Sigmoid colon (tissue), 7 donors: ENCODE measurements around the gene MPPE1. TPM values are rescaled to one million over a fixed set of nuclear protein-coding genes. Genes with fewer than 3 reads are reported as not detected.
"Not testable (repeated sequence)": the region's sequence is repeated elsewhere in the genome, so short reads cannot be mapped to it uniquely, and the experiment has no call there.

Experiments
- DNase-seq: peaks from one replicate; pipeline ENCODE4 v3.0.0-alpha.2; 2019
- H3K27ac ChIP-seq, 4 donors: fragments of 200-600 bp; sonication (generic); one replicate each; pipeline ENCODE4 v1.5.1; 2016 to 2019; ENCODE audit warnings: mild to moderate bottlenecking in 1 of 4
- H3K27me3 ChIP-seq, 3 donors: fragments of 200-600 bp; sonication (generic); one replicate each; pipeline ENCODE4 v1.5.1; 2019; ENCODE audit warnings: mild to moderate bottlenecking in 1 of 3
- H3K36me3 ChIP-seq, 4 donors: fragments of 200-600 bp; sonication (generic); one replicate each; pipeline ENCODE4 v1.5.1; 2016 to 2019
- H3K4me1 ChIP-seq, 4 donors: fragments of 200-600 bp; sonication (generic); one replicate each; pipeline ENCODE4 v1.5.1; 2017 to 2019
- H3K4me3 ChIP-seq, 4 donors: fragments of 200-600 bp; sonication (generic); one replicate each; pipeline ENCODE4 v1.5.1; 2017 to 2019; ENCODE audit warnings: mild to moderate bottlenecking in 2 of 4, moderate library complexity in 1 of 4
- H3K9me3 ChIP-seq, 4 donors: fragments of 200-600 bp in 3 of 4; sonication (generic) in 3 of 4; one replicate each; pipeline versions ENCODE4 v1.5.1 to v1.6.1; 2013 to 2019
- EP300 ChIP-seq, 4 donors: sonication (generic); formaldehyde crosslinking; IDR thresholded peaks; one replicate each; pipeline ENCODE4 v1.6.1; 2017; ENCODE audit warnings: antibody characterized with exemption in 4 of 4
- POLR2A ChIP-seq, 2 donors: fragments of 450-650 bp; IDR thresholded peaks; one replicate each; pipeline ENCODE4 v1.6.1; 2016; ENCODE audit warnings: antibody characterized with exemption in 2 of 2, mild to moderate bottlenecking in 2 of 2, moderate library complexity in 2 of 2
- POLR2AphosphoS5 ChIP-seq, 4 donors: sonication (generic); formaldehyde crosslinking; IDR thresholded peaks; one replicate each; pipeline ENCODE4 v1.6.1; 2017; ENCODE audit warnings: antibody characterized with exemption in 4 of 4
- WGBS, 2 donors: extraction: QIAGEN DNeasy Blood & Tissue Kit; methylation state at CpG; one replicate each; pipeline ENCODE4 v1.1.7; 2013; 5-methylcytosine and 5-hydroxymethylcytosine counted together
- intact Hi-C: fragments of 100-400 bp; cut with DNase I; formaldehyde crosslinking; loops from one replicate; pipeline ENCODE4 v1.15.1; 2023
- polyA plus RNA-seq, 3 donors: library from polyadenylated mRNA; stranded (reverse); fragments of 200-250 nt; gene quantifications; one replicate each; pipeline ENCODE4 v1.2.3, GENCODE V29; 2013
- total RNA-seq, 4 donors: library from RNA; depleted of rRNA; stranded (reverse); fragments of >200 nt; gene quantifications; one replicate each; pipeline ENCODE4 v1.1.0, GENCODE V29; 2016
- TF ChIP-seq, protein P1 (sequence below), 4 experiments: fragments of 450-650 bp in 3 of 4; fragments of 200-600 bp in 1 of 4; IDR thresholded peaks; one replicate each; pipeline ENCODE4 v1.5.1; 2016 to 2019; ENCODE audit warnings: antibody characterized with exemption in 4 of 4, mild to moderate bottlenecking in 3 of 4, moderate library complexity in 2 of 4
- donor health status: healthy with polysubstance abuse.
- donor health status: Bipolar disorder and iron deficiency.
- donor health status: healthy.

MPPE1 gene
- total and polyA plus RNA-seq, 7 donors, result 16.4 to 34.6 (median 23.5) TPM

DNA sequence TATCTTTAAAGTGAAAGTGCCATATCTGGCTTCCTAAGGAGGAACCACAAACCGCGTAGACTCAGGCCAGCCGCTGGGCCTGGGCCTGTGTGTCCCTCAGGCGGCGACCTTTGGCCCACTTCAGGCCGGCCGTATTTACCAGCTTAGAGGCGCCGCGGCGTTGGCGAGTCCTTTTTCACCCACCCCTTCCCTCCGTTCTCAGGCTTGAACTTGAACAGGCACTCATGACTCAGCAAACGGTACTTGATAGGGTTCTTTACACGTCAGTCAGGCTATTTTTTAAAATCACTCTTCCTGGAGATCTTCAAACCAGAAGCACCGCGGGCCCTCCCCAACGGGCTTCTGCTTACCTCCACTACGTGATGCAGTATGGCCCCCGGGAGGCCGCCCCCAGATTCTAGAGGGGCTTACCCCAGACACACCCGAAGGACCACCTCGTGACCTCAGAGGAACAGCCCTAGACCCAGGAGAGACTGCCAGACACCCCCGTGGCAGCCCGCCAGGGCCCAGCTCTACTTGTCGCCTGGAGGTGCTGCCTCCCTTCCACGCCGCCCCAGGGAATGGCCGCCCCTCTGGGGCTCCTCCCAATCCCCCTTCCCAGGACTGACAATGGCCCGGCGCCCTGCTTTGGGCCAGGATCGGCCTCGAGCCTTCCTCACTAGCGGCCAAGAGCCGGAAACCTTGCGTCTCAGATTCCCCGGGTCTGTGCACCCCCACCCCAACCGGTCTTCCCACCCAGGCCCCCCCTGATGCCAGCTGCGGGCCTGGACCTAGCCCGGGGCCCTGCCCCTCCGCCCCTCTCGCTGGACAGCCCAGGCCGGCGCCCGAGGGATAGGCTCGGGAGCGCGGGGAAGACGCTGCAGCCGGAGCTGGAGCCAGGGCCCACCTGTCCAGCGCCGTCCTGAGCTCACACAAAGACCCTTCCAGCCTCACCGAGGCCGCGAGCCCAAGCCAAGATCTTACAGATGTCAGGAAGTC lies 39.4 kb upstream of the MPPE1 start:
- DNase-seq, result peak; percentile 98
- H3K36me3 ChIP-seq, result no peaks in the 10 kb centered on the region
- 17 to 47% methylated on average over 55 of the region's 55 CpGs for WGBS, 2 donors
- peak; percentile 19 to 45 for TF ChIP-seq POLR2A (IDR thresholded peaks at IDR 0.05)
- TF ChIP-seq EP300 (IDR thresholded peaks at IDR 0.05), result peak in 2 of 4 donors; percentile 65 to 77
- peak; percentile 74 to 86 (median 84) for TF ChIP-seq POLR2AphosphoS5 (IDR thresholded peaks at IDR 0.05)
- TF ChIP-seq, protein P1, sequence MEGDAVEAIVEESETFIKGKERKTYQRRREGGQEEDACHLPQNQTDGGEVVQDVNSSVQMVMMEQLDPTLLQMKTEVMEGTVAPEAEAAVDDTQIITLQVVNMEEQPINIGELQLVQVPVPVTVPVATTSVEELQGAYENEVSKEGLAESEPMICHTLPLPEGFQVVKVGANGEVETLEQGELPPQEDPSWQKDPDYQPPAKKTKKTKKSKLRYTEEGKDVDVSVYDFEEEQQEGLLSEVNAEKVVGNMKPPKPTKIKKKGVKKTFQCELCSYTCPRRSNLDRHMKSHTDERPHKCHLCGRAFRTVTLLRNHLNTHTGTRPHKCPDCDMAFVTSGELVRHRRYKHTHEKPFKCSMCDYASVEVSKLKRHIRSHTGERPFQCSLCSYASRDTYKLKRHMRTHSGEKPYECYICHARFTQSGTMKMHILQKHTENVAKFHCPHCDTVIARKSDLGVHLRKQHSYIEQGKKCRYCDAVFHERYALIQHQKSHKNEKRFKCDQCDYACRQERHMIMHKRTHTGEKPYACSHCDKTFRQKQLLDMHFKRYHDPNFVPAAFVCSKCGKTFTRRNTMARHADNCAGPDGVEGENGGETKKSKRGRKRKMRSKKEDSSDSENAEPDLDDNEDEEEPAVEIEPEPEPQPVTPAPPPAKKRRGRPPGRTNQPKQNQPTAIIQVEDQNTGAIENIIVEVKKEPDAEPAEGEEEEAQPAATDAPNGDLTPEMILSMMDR (IDR thresholded peaks at IDR 0.05), result no peak
- H3K27ac ChIP-seq, result peak overlapping the region; percentile 88 to 99 (median 95)
- H3K4me3 ChIP-seq, result peak overlapping the region; percentile 42 to 60 (median 50)
- no peaks in the 10 kb centered on the region for H3K27me3 ChIP-seq
- peaks cover 0 to 34% (median 27%) of the 10 kb centered on the region in 4 donors for H3K4me1 ChIP-seq
- no peaks in the 10 kb centered on the region for H3K9me3 ChIP-seq
- intact Hi-C loops, result loop anchor here (2.0 to 5.0 kb wide), 3 partner anchors 33 to 330 kb away; partner anchors contain the start of genes IMPA2 and MPPE1

DNA sequence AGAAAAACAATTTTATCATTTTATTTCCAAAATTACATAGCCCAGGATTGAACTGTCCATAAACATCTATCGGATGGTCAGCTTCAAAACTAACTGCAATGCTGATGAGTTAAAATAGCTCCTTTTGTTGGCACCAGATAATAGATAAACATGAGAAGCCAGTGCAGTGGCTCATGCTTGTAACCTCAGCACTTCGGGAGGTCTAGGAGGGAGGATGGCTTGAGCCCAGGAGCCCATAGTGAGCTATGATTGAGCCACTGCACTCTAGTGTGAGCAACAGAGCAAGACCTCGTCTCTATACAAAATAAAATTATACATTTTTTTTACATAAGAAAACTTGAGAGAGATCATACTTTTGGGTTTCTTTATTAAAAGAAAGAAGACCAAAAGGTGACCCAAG lies 38.6 kb upstream of the MPPE1 start:
- H3K9me3 ChIP-seq, result no peaks in the 10 kb centered on the region
- H3K4me1 ChIP-seq, result peaks cover 0 to 34% (median 27%) of the 10 kb centered on the region in 4 donors
- H3K36me3 ChIP-seq, result no peaks in the 10 kb centered on the region
- TF ChIP-seq EP300 (IDR thresholded peaks at IDR 0.05), result no peak
- no peak for TF ChIP-seq POLR2A (IDR thresholded peaks at IDR 0.05)
- no peak for TF ChIP-seq POLR2AphosphoS5 (IDR thresholded peaks at IDR 0.05)
- TF ChIP-seq, protein P1 (IDR thresholded peaks at IDR 0.05), result no peak
- 34 to 37% methylated on average over 3 of the region's 3 CpGs for WGBS, 2 donors
- H3K27me3 ChIP-seq, result no peaks in the 10 kb centered on the region
- DNase-seq, result peak; percentile 78
- intact Hi-C loops, result loop anchor here (2.0 to 5.0 kb wide), 3 partner anchors 34 to 331 kb away; partner anchors contain the start of genes IMPA2 and MPPE1
- peak overlapping the region; percentile 42 to 60 (median 50) for H3K4me3 ChIP-seq
- H3K27ac ChIP-seq, result peak overlapping the region; percentile 88 to 99 (median 95)

DNA sequence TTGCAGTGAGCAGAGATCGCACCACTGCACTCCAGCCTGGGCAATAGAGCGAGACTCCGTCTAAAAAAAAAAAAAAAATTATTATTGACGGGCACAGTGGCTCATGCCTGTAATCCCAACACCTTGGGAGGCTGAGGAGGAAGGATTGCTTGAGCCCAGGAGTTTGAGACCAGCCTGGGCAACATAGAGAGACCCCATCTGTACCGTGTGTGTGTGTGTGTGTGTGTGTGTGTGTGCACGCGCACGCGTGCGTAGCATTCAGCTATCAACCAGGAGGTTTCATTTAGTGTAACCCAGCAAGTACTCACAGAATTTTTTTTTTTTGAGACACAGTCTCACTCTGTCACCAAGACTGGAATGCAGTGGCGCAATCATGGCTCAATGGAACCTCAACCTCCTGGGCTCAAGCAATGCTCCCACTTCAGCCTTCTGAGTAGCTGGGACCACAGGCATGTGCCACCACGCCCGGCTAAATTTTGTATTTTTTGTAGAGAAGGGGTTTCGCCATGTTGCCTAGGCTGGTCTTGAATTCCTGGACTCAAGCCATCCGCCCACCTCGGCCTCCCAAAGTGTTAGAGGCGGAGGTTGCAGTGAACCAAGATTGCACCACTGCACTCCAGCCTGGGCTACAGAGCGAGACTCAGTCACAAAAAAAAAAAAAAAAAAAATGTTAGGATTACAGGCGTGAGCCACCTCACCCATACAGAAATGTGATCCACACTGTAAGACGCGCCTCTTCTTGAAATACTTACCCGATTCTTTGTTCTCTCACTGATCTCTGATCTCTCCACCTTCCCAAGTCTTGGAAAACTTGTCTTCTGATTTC lies 37.9 kb upstream of the MPPE1 start:
- H3K27me3 ChIP-seq, H3K9me3 ChIP-seq, H3K36me3 ChIP-seq: not testable (repeated sequence)
- peak overlapping the region in 1 of 4 donors; percentile 60 for H3K4me3 ChIP-seq
- peaks cover 0 to 34% (median 27%) of the 10 kb centered on the region in 4 donors for H3K4me1 ChIP-seq
- intact Hi-C loops, result loop anchor here (2.0 to 5.0 kb wide), 3 partner anchors 35 to 331 kb away; partner anchors contain the start of genes IMPA2 and MPPE1
- peak overlapping the region; percentile 88 to 99 (median 95) for H3K27ac ChIP-seq
- WGBS, 2 donors, result 91 to 93% methylated on average over 22 of the region's 22 CpGs
- peak; percentile 68 for DNase-seq

DNA sequence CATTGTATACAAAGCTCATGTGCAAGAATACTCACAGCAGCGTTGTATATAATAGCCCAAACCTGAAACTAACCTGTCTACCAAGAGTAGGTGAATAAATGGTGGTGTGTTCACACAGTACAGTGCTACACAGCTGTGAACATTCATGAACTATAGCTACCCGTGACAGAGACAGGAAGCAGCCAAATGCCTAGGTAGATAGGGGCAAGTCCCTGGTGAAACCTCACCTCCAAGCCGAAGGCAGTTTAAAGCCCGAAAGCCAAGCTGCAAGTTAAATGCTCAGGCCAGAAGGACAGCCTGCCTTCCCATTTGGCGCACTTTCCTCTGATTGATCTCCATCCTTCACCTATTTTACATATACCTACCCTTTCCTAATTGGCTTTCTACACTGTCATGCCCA lies 36.7 kb upstream of the MPPE1 start:
- intact Hi-C loops, result loop anchor here (5.0 kb wide), 2 partner anchors 37 to 333 kb away; partner anchors contain the start of gene MPPE1
- WGBS, 2 donors, result 87 to 91% methylated on average over 5 of the region's 5 CpGs
- H3K36me3 ChIP-seq, result no peaks in the 10 kb centered on the region
- H3K4me3 ChIP-seq, result no peak overlapping the region
- DNase-seq, result no peak
- TF ChIP-seq POLR2AphosphoS5 (IDR thresholded peaks at IDR 0.05), result no peak
- TF ChIP-seq EP300 (IDR thresholded peaks at IDR 0.05), result no peak
- TF ChIP-seq, protein P1 (IDR thresholded peaks at IDR 0.05), result no peak
- TF ChIP-seq POLR2A (IDR thresholded peaks at IDR 0.05), result no peak
- H3K9me3 ChIP-seq, result no peaks in the 10 kb centered on the region
- no peaks in the 10 kb centered on the region for H3K27me3 ChIP-seq
- peaks cover 0 to 34% (median 27%) of the 10 kb centered on the region in 4 donors for H3K4me1 ChIP-seq
- H3K27ac ChIP-seq, result no peak overlapping the region
